OCI-LY7 (cell line): Measurements from ENCODE around the gene LRRC74B. TPM values are rescaled to one million over a fixed set of nuclear protein-coding genes. Genes with fewer than 3 reads are reported as not detected.

ENCODE experiments used
- BruUV-seq: library from RNA; stranded (reverse); fragments of 400-500 nt; replicated peaks from 2 replicates; lab custom pipeline; 2021; lab: Mats Ljungman, UMichigan
- CTCF ChIA-PET: fragments of 300-600 bp; sonication (Branson Sonifier 250); formaldehyde crosslinking; loops from one replicate; lab custom pipeline; 2022; ENCODE audit warnings: antibody characterized with exemption; ENCODE audit not compliant: unreplicated experiment; lab: Charles Lee
- POLR2A ChIA-PET: fragments of 300-600 bp; sonication (Branson Sonifier 250); formaldehyde crosslinking; loops from one replicate; lab custom pipeline; 2022; ENCODE audit warnings: antibody characterized with exemption; lab: Charles Lee
- DNase-seq: peaks from one replicate; pipeline ENCODE4 v3.0.0-alpha.2; 2015; ENCODE audit warnings: low spot score
- H2AFZ ChIP-seq: fragments of 200-600 bp; sonication (generic), shearing (Covaris generic); 2 replicates; pipeline ENCODE4 v1.6.1; 2014; ENCODE audit warnings: mild to moderate bottlenecking, antibody characterized with exemption, low read length, moderate library complexity
- H3K27ac ChIP-seq: fragments of 200-600 bp; sonication (generic); 2 replicates; pipeline ENCODE4 v1.5.1; 2014; ENCODE audit warnings: mixed run types, low read depth, mild to moderate bottlenecking, moderate library complexity, low read length, inconsistent platforms; ENCODE audit not compliant: poor library complexity, severe bottlenecking
- H3K36me3 ChIP-seq: fragments of 200-600 bp; sonication (generic); 2 replicates; pipeline ENCODE4 v1.6.1; 2014; ENCODE audit warnings: mild to moderate bottlenecking, antibody characterized with exemption, low read length, moderate library complexity, mixed read lengths; ENCODE audit not compliant: insufficient read depth
- H3K4me1 ChIP-seq: fragments of 200-600 bp; sonication (generic); 2 replicates; pipeline ENCODE4 v1.5.1; 2014; ENCODE audit warnings: mild to moderate bottlenecking, low read length; ENCODE audit not compliant: insufficient read depth, poor library complexity, severe bottlenecking
- H3K4me2 ChIP-seq: fragments of 200-600 bp; sonication (generic); 2 replicates; pipeline ENCODE4 v1.6.1; 2014; ENCODE audit warnings: mild to moderate bottlenecking, low read length
- H3K4me3 ChIP-seq: fragments of 200-600 bp; sonication (generic); 2 replicates; pipeline ENCODE4 v1.5.1; 2014; ENCODE audit warnings: mild to moderate bottlenecking, low read depth, low read length; ENCODE audit not compliant: poor library complexity, severe bottlenecking
- H3K79me2 ChIP-seq: fragments of 200-600 bp; sonication (generic); 2 replicates; pipeline ENCODE4 v1.6.1; 2016; ENCODE audit warnings: low read depth, mild to moderate bottlenecking, low read length, moderate library complexity, mixed read lengths; ENCODE audit not compliant: insufficient read depth
- H3K9me2 ChIP-seq: fragments of 200-600 bp; sonication (generic); 2 replicates; pipeline ENCODE4 v1.6.1; 2016; ENCODE audit warnings: mild to moderate bottlenecking, low read length, mixed read lengths; ENCODE audit not compliant: insufficient read depth
- H3K9me3 ChIP-seq: fragments of 200-600 bp; sonication (generic); 2 replicates; pipeline ENCODE4 v1.6.1; 2014; ENCODE audit warnings: mild to moderate bottlenecking, mixed run types, low read length, mixed read lengths
- H4K20me1 ChIP-seq: fragments of 200-600 bp; sonication (generic); 2 replicates; pipeline ENCODE4 v1.6.1; 2014; ENCODE audit warnings: mild to moderate bottlenecking, antibody characterized with exemption, low read length, moderate library complexity, mixed read lengths; ENCODE audit not compliant: insufficient read depth
- EZH2phosphoT487 ChIP-seq: fragments of 200-600 bp; sonication (generic); IDR thresholded peaks from 2 replicates; pipeline ENCODE4 v1.6.1; 2018; ENCODE audit warnings: low read depth, borderline replicate concordance, mild to moderate bottlenecking, mixed run types, antibody characterized with exemption, low read length, moderate library complexity, mixed read lengths
- intact Hi-C: fragments of 100-400 bp; cut with micrococcal nuclease; formaldehyde crosslinking; loops from one replicate; pipeline ENCODE4 v1.10.0; 2022; ENCODE audit not compliant: unreplicated experiment
- total RNA-seq, 2 experiments: library from RNA; depleted of rRNA in 1 of 2; stranded (reverse); fragments of >200 nt in 1 of 2; shearing (Covaris generic) in 1 of 2; gene quantifications; 2 replicates each; pipeline ENCODE4 v1.2.3, GENCODE V29; 2014 to 2022
- TF ChIP-seq, protein P1 (sequence below): fragments of 200-600 bp; sonication (generic); conservative IDR thresholded peaks from 2 replicates; pipeline ENCODE4 v1.5.1; 2014; ENCODE audit warnings: mild to moderate bottlenecking, antibody characterized with exemption, low read length, moderate library complexity, mixed read lengths

The LRRC74B gene
- total RNA-seq, 2 experiments from 2014 or later, result not detected

- DNase-seq, result no peak
- TF ChIP-seq EZH2phosphoT487, result no peak
- TF ChIP-seq, protein P1, sequence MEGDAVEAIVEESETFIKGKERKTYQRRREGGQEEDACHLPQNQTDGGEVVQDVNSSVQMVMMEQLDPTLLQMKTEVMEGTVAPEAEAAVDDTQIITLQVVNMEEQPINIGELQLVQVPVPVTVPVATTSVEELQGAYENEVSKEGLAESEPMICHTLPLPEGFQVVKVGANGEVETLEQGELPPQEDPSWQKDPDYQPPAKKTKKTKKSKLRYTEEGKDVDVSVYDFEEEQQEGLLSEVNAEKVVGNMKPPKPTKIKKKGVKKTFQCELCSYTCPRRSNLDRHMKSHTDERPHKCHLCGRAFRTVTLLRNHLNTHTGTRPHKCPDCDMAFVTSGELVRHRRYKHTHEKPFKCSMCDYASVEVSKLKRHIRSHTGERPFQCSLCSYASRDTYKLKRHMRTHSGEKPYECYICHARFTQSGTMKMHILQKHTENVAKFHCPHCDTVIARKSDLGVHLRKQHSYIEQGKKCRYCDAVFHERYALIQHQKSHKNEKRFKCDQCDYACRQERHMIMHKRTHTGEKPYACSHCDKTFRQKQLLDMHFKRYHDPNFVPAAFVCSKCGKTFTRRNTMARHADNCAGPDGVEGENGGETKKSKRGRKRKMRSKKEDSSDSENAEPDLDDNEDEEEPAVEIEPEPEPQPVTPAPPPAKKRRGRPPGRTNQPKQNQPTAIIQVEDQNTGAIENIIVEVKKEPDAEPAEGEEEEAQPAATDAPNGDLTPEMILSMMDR, result no peak
- Histone ChIP-seq H3K36me3 (no peaks in the 10 kb centered on the region), H3K9me3 (no peaks in the 10 kb centered on the region), H4K20me1 (no peaks in the 10 kb centered on the region), H3K4me3 (no peak overlapping the region), H2AFZ (no peak overlapping the region), H3K79me2 (no peaks in the 10 kb centered on the region), H3K9me2 (no peaks in the 10 kb centered on the region), H3K27ac (no peak overlapping the region), H3K4me1 (no peaks in the 10 kb centered on the region), H3K4me2 (no peak overlapping the region)
- BruUV-seq, result no TSS peak
- CTCF ChIA-PET, result no interaction called here
- POLR2A ChIA-PET, result no interaction called here
- intact Hi-C loops, result no loop called here
These were observed 33.7 kb downstream of the LRRC74B start for GRCh38 chr22:21079493-21079892.

DNA sequence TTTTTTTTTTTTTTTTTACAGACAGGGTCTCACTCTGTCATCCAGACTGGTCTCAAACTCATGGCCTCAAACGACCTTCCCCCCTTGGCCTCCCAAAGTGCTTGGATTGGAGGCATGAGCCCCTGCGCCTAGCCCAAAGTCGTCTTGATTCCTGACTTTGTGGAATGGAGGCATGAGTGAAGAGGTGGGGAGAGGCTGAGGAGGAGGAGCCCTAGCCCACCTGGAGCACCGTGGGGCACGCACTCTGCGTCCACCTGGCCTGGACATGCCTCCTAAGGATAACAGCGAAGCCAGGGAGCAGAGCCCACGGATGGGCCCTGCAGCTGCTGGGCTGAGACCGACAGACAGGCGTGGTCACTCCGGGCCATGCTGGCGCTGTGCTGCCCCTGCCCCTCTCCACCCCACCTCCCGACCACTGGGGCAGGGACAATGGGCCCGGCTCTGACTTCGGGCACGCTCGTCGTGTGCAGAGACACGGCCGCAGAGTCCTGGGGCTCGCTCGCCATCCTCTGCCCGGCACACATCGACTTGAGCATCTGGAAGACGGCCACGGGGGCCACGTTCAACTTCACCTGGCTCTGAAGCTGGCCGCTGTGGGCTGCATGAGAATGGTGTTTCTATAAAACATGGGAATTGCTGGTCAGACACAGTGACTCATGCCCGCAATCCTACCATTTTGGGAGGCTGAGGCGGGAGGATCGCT lies 34.8 kb downstream of the LRRC74B start:
- H3K9me2 ChIP-seq, result no peaks in the 10 kb centered on the region
- POLR2A ChIA-PET, result no interaction called here
- no peak overlapping the region for H3K4me2 ChIP-seq
- H3K4me3 ChIP-seq, result no peak overlapping the region
- no peaks in the 10 kb centered on the region for H3K79me2 ChIP-seq
- no TSS peak for BruUV-seq
- H3K4me1 ChIP-seq, result no peaks in the 10 kb centered on the region
- TF ChIP-seq, protein P1, result no peak
- no peak for TF ChIP-seq EZH2phosphoT487
- H3K36me3 ChIP-seq, result no peaks in the 10 kb centered on the region
- no peak overlapping the region for H2AFZ ChIP-seq
- no peak for DNase-seq
- H3K27ac ChIP-seq, result no peak overlapping the region
- CTCF ChIA-PET, result no interaction called here
- H3K9me3 ChIP-seq, result no peaks in the 10 kb centered on the region
- intact Hi-C loops, result no loop called here
- no peaks in the 10 kb centered on the region for H4K20me1 ChIP-seq

DNA sequence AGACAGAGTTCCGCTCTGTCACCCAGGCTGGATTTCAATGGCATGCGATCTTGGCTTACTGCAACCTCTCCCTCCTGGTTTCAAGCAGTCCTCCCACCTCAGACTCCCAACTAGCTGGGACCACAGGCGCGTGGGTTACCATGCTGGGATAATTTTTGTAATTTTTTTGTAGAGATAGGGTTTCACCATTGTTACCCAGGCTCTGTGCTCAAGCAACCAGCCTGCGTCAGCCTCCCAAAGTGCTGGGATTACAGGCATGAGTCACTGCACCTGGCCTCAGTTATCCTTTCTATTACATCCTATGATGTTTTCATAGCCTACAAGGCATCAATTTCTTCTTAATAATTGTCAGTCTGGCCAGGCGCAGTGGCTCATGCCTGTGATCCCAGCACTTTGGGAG lies 36.5 kb downstream of the LRRC74B start:
- H3K4me1 ChIP-seq, result no peaks in the 10 kb centered on the region

More for the DNA sequence above, 36.5 kb downstream of the LRRC74B start:
- intact Hi-C loops, result no loop called here
- Histone ChIP-seq H3K27ac (no peak overlapping the region), H2AFZ (no peak overlapping the region), H3K9me3 (no peaks in the 10 kb centered on the region), H3K9me2 (no peaks in the 10 kb centered on the region), H3K79me2 (no peaks in the 10 kb centered on the region), H3K4me2 (no peak overlapping the region), H3K36me3 (no peaks in the 10 kb centered on the region), H3K4me3 (no peak overlapping the region), H4K20me1 (no peaks in the 10 kb centered on the region)
- DNase-seq, result no peak
- ChIA-PET CTCF (no interaction called here), POLR2A (no interaction called here)
- no peak for TF ChIP-seq EZH2phosphoT487
- TF ChIP-seq, protein P1, result no peak
- BruUV-seq, result no TSS peak
